WI38 (cell line): ENCODE data around the gene AVPR1A.

ENCODE experiments used
- H3K4me3 ChIP-seq: 2 replicates; pipeline ENCODE4 v1.5.1; 2011; ENCODE audit warnings: low read depth, mild to moderate bottlenecking, control low read depth, low read length
- CTCF ChIP-seq: IDR thresholded peaks from 2 replicates; pipeline ENCODE4 v1.5.1; 2012; ENCODE audit warnings: low read depth, mild to moderate bottlenecking, control low read depth, low read length

The AVPR1A gene

GRCh38 chr12:63155375-63155774 lies 4.4 kb upstream of the AVPR1A start:
- no peak for TF ChIP-seq CTCF
- no peak overlapping the region for H3K4me3 ChIP-seq

- TF ChIP-seq CTCF: no peak
- no peak overlapping the region for H3K4me3 ChIP-seq
Observed at GRCh38 chr12:63154560-63154959, 3.6 kb upstream of the AVPR1A start.

GRCh38 chr12:63152321-63152700 lies 1.3 kb upstream of the AVPR1A start:
- TF ChIP-seq CTCF: no peak; the same call in 1 of the 2 replicates

GRCh38 chr12:63151623-63152320 lies 771 bp upstream of the AVPR1A start:
- no peak overlapping the region for H3K4me3 ChIP-seq
- peak; percentile 60 for TF ChIP-seq CTCF

More at GRCh38 chr12:63152321-63152700, 1.3 kb upstream of the AVPR1A start:
- H3K4me3 ChIP-seq: no peak overlapping the region

- H3K4me3 ChIP-seq: no peak overlapping the region
- no peak for TF ChIP-seq CTCF
Observed at GRCh38 chr12:63149909-63150712, 890 bp downstream of the AVPR1A start.

GRCh38 chr12:63144556-63144955 lies 6.4 kb downstream of the AVPR1A start:
- no peak for TF ChIP-seq CTCF
- H3K4me3 ChIP-seq: no peak overlapping the region

GRCh38 chr12:63138488-63138887 lies 12.5 kb downstream of the AVPR1A start:
- TF ChIP-seq CTCF: no peak
- H3K4me3 ChIP-seq: no peak overlapping the region
